ENCODE results near the gene TBC1D24. TPM values are rescaled to one million over a fixed set of nuclear protein-coding genes. Genes with fewer than 3 reads are reported as not detected.

The TBC1D24 gene
- total RNA-seq, 1 experiment from 2014 or later, result 24.6 TPM

DNA sequence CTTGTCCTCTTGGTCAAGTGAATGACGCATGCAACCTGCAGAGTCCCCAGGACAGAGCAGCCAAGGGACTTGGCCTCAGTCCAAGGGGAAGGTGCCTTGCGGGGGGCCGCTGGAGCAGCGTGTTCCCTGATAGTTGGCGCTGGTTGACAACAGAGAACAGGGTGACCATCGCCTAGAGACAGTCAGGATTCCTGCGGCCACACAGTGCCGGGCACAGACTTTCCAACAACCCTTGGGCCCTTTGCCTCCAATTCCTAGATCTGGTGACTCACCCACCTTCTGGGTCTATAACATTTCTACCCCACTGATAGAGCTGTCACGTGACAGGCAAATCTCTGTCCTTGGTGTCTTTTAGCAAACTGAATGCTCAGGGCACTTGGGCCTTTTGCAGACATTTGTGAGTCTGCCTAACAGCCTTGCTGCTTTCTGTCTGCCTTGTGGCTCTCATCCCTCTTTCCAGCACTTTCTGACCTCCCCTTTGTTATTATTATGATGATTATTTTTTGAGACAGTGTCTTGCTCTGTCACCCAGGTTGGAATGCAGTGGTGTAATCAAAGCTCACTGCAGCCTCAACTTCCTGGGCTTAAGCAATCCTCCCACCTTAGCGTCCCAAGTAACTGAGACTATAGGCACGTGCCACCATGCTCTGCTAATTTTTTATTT lies 26.9 kb upstream of the TBC1D24 start (continued):
- no peak for TF ChIP-seq YY1 (IDR thresholded peaks at IDR 0.05; ENCODE audit: extremely low read depth, insufficient replicate concordance, low read depth, low read length)

- RAD21 ChIA-PET (ENCODE audit: low non-redundant PET in 1 of 2, low total read pairs in 2 of 2, uncharacterized antibody in 2 of 2, unreplicated experiment in 2 of 2), result no interaction called here
- POLR2A ChIA-PET, result no interaction called here
- no peaks in the 10 kb centered on the region for H3K4me1 ChIP-seq (ENCODE audit: control insufficient read depth in 1 of 2, insufficient read depth in 2 of 2, low read length in 2 of 2)
- H3K9me2 ChIP-seq (ENCODE audit: insufficient read depth), result no peaks in the 10 kb centered on the region
- H4K20me1 ChIP-seq (ENCODE audit: insufficient read depth), result no peaks in the 10 kb centered on the region
- no peaks in the 10 kb centered on the region for H3K9me3 ChIP-seq (ENCODE audit: control insufficient read depth in 1 of 2, insufficient read depth in 1 of 2, low read depth in 1 of 2, low read length in 2 of 2)
- no peak for TF ChIP-seq REST (IDR thresholded peaks at IDR 0.05; ENCODE audit: low read depth)
- TF ChIP-seq RAD21 (IDR thresholded peaks at IDR 0.05; ENCODE audit: low read depth), result no peak
- no peak for TF ChIP-seq ZNF274 (IDR thresholded peaks at IDR 0.05; ENCODE audit: low read depth, low read length)
- no peak for TF ChIP-seq TCF7L2 (IDR thresholded peaks at IDR 0.05; ENCODE audit: borderline replicate concordance, extremely low read depth, insufficient read depth, insufficient read length)
- TF ChIP-seq JUND (IDR thresholded peaks at IDR 0.05), result no peak
- TF ChIP-seq POLR2AphosphoS5 (IDR thresholded peaks at IDR 0.05; ENCODE audit: low read depth, low read length), result no peak; the same call in 1 of the 2 replicates
- no peak for TF ChIP-seq ZFX (IDR thresholded peaks at IDR 0.05)
- TF ChIP-seq CBX3 (IDR thresholded peaks at IDR 0.05; ENCODE audit: low read depth), result no peak
- no peak for TF ChIP-seq SRF (IDR thresholded peaks at IDR 0.05; ENCODE audit: low read depth)
- no peak for TF ChIP-seq MAX (IDR thresholded peaks at IDR 0.05)
- TF ChIP-seq SIN3A (IDR thresholded peaks at IDR 0.05; ENCODE audit: low read depth), result no peak
- no peak for TF ChIP-seq CEBPB (IDR thresholded peaks at IDR 0.05; ENCODE audit: low read depth)
- TF ChIP-seq, protein P1, sequence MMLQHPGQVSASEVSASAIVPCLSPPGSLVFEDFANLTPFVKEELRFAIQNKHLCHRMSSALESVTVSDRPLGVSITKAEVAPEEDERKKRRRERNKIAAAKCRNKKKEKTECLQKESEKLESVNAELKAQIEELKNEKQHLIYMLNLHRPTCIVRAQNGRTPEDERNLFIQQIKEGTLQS (IDR thresholded peaks at IDR 0.05), result no peak
- no peak for TF ChIP-seq EZH2 (IDR thresholded peaks at IDR 0.05)
- TF ChIP-seq YY1 (IDR thresholded peaks at IDR 0.05; ENCODE audit: extremely low read depth, insufficient replicate concordance, low read depth, low read length), result no peak
- TF ChIP-seq, protein P2, sequence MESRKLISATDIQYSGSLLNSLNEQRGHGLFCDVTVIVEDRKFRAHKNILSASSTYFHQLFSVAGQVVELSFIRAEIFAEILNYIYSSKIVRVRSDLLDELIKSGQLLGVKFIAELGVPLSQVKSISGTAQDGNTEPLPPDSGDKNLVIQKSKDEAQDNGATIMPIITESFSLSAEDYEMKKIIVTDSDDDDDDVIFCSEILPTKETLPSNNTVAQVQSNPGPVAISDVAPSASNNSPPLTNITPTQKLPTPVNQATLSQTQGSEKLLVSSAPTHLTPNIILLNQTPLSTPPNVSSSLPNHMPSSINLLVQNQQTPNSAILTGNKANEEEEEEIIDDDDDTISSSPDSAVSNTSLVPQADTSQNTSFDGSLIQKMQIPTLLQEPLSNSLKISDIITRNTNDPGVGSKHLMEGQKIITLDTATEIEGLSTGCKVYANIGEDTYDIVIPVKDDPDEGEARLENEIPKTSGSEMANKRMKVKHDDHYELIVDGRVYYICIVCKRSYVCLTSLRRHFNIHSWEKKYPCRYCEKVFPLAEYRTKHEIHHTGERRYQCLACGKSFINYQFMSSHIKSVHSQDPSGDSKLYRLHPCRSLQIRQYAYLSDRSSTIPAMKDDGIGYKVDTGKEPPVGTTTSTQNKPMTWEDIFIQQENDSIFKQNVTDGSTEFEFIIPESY (IDR thresholded peaks at IDR 0.05; ENCODE audit: extremely low read depth, insufficient replicate concordance, low read length), result no peak
- no peak for TF ChIP-seq ELF1 (IDR thresholded peaks at IDR 0.05; ENCODE audit: borderline replicate concordance, low read depth)
- TF ChIP-seq FOSL1 (IDR thresholded peaks at IDR 0.05; ENCODE audit: low read depth), result no peak
- no peak overlapping the region for H3K4me2 ChIP-seq (ENCODE audit: low read length)
- H3K79me2 ChIP-seq (ENCODE audit: insufficient read depth, low read length), result peaks cover 15% of the 10 kb centered on the region
- DNase-seq (ENCODE audit: low read depth, low spot score) (no peak), ATAC-seq (no peak)
- peaks cover 75 to 76% of the 10 kb centered on the region in 2 experiments for H3K36me3 ChIP-seq (ENCODE audit: control insufficient read depth in 1 of 2, insufficient read depth in 2 of 2, low read length in 2 of 2)
- no peak overlapping the region for H3K27ac ChIP-seq (ENCODE audit: low read depth, low read length)
- BruUV-seq (replicated peaks), result no TSS peak
- H2AFZ ChIP-seq (ENCODE audit: low read depth, low read length, poor library complexity, severe bottlenecking), result no peak overlapping the region
- H3K27me3 ChIP-seq (ENCODE audit: insufficient read depth, low read length), result no peaks in the 10 kb centered on the region
- H3K9ac ChIP-seq (ENCODE audit: low read length), result no peak overlapping the region
- intact Hi-C loops (cut with micrococcal nuclease), result no loop called here
- H3K4me3 ChIP-seq (replicated peaks in 1 of 2; ENCODE audit: low read depth in 1 of 2, low read length in 2 of 2), result no peak overlapping the region
- CTCF ChIA-PET, result no interaction called here
Measured at GRCh38 chr16:2449118-2449517, 25.8 kb upstream of the TBC1D24 start.
